ENCODE data around the gene GPC6.

GRCh38 chr13:93499991-93500390, 273.4 kb downstream of the GPC6 start:
- TF ChIP-seq EZH2 (IDR thresholded peaks at IDR 0.05) (no peak), CTCF (IDR thresholded peaks at IDR 0.05 in 2 of 3, conservative IDR thresholded peaks at IDR 0.05 in 1 of 3; ENCODE audit: borderline replicate concordance in 1 of 3, insufficient read depth in 1 of 3, low read depth in 2 of 3, low read length in 2 of 3) (no peak)
